ENCODE data around the gene CDK13. TPM values are rescaled to one million over a fixed set of nuclear protein-coding genes. Genes with fewer than 3 reads are reported as not detected.

The CDK13 gene
- total RNA-seq, 1 donor from 2014 or later: 58.8 TPM

DNA sequence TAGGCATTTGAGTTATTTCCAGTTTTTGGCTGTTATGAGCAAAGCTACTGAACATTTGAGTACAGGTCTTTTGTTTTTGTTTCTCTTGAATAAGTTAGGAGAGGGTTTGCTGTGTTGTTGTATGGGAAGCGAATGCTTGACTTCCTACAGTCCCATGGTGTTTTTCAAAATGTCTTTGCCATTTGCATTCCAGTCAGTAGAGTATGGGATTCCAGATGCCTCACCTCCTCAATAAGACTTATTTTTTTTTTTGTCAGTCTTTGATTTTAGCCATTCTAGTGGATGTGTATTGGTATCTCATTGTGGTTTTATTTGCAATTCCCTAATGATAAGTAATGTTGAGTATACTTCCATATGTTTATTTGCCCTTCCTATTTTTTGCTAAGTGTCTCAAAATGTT is 19.4 kb downstream of the CDK13 start:
- H3K4me1 Mint-ChIP-seq (ENCODE audit: low read depth): peaks cover 72% of the 10 kb centered on the region
- no peak for TF ChIP-seq CTCF (IDR thresholded peaks at IDR 0.05)
- DNase-seq (ENCODE audit: low spot score): no peak
- H3K27me3 Mint-ChIP-seq (ENCODE audit: low read depth): no peaks in the 10 kb centered on the region
- no peak overlapping the region for H3K4me3 Mint-ChIP-seq (ENCODE audit: unreplicated experiment)
- H3K36me3 Mint-ChIP-seq (ENCODE audit: low read depth): peaks cover 3% of the 10 kb centered on the region
- H3K9me3 Mint-ChIP-seq (ENCODE audit: low read depth): peaks cover 2% of the 10 kb centered on the region
- peak overlapping the region; percentile 45 for H3K27ac Mint-ChIP-seq (ENCODE audit: unreplicated experiment)

GRCh38 chr7:39971924-39972323 is 21.9 kb downstream of the CDK13 start:
- no peaks in the 10 kb centered on the region for H3K27me3 Mint-ChIP-seq (ENCODE audit: low read depth)
- no peaks in the 10 kb centered on the region for H3K36me3 Mint-ChIP-seq (ENCODE audit: low read depth)
- H3K4me1 Mint-ChIP-seq (ENCODE audit: low read depth): peaks cover 62% of the 10 kb centered on the region
- H3K9me3 Mint-ChIP-seq (ENCODE audit: low read depth): no peaks in the 10 kb centered on the region
- no peak overlapping the region for H3K27ac Mint-ChIP-seq (ENCODE audit: unreplicated experiment)
- no peak for DNase-seq (ENCODE audit: low spot score)
- no peak for TF ChIP-seq CTCF (IDR thresholded peaks at IDR 0.05)
- H3K4me3 Mint-ChIP-seq (ENCODE audit: unreplicated experiment): no peak overlapping the region

DNA sequence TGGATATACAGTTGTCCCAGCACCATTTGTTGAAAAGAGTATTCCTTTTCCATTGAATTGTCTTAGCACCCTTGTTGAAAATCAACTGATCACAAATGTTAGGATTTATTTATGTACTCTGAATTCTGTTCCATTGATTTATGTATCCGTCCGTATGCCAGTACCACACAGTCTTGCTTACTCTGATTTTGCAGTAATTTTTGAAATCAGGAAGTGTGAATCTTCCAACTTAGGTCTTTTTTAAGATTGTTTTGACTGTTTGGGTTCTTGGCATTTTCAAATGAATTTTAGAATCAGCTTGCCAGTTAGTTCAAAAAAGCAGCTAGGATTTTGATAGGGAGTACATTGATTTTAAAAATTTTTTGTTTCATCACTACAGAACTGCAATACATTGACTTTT is 23.7 kb downstream of the CDK13 start:
- Mint-ChIP-seq H3K9me3 (ENCODE audit: low read depth) (no peaks in the 10 kb centered on the region), H3K36me3 (ENCODE audit: low read depth) (no peaks in the 10 kb centered on the region), H3K27ac (ENCODE audit: unreplicated experiment) (no peak overlapping the region), H3K4me1 (ENCODE audit: low read depth) (peaks cover 54% of the 10 kb centered on the region), H3K4me3 (ENCODE audit: unreplicated experiment) (no peak overlapping the region), H3K27me3 (ENCODE audit: low read depth) (no peaks in the 10 kb centered on the region)
- DNase-seq (ENCODE audit: low spot score): no peak
- TF ChIP-seq CTCF (IDR thresholded peaks at IDR 0.05): no peak

GRCh38 chr7:39978230-39978934 is 28.3 kb downstream of the CDK13 start:
- no peak overlapping the region for H3K4me3 Mint-ChIP-seq (ENCODE audit: unreplicated experiment)
- DNase-seq (ENCODE audit: low spot score): no peak
- H3K27ac Mint-ChIP-seq (ENCODE audit: unreplicated experiment): no peak overlapping the region
- peaks cover 11% of the 10 kb centered on the region for H3K4me1 Mint-ChIP-seq (ENCODE audit: low read depth)
- no peaks in the 10 kb centered on the region for H3K36me3 Mint-ChIP-seq (ENCODE audit: low read depth)
- no peak for TF ChIP-seq CTCF (IDR thresholded peaks at IDR 0.05)
- H3K27me3 Mint-ChIP-seq (ENCODE audit: low read depth): no peaks in the 10 kb centered on the region
- no peaks in the 10 kb centered on the region for H3K9me3 Mint-ChIP-seq (ENCODE audit: low read depth)

DNA sequence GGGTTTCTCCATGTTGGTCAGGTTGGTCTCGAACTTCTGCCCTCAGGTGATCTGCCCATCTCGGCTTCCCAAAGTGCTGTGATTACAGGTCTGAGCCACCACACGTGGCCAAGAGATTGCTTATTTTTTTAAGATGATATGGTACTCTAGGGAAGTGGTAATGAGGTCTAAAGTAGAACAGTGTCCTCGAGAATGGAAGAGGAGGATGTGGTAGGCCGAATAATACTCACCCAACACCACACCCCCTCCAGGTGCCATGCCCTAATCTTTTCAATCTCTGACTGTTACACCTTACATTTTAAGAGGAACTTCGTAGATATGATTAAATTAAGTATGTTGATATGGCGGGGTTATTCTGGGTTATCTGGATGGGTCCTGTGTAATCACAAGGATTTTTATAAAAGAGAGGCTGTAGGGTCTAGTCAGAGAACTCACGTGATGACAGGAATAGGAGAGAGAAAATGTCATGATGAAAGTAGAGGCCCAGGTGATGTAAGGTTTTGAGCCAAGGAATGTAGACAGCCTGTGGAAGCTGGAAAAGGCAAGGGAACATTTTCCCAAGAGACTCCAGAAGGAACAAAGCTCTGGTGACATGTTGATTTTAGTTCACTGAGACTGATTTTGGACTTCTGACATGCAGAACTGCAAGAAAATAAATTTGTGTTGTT is 29.5 kb downstream of the CDK13 start:
- H3K27ac Mint-ChIP-seq (ENCODE audit: unreplicated experiment): no peak overlapping the region
- H3K9me3 Mint-ChIP-seq (ENCODE audit: low read depth): no peaks in the 10 kb centered on the region
- no peak for TF ChIP-seq CTCF (IDR thresholded peaks at IDR 0.05)
- H3K36me3 Mint-ChIP-seq (ENCODE audit: low read depth): no peaks in the 10 kb centered on the region
- no peak overlapping the region for H3K4me3 Mint-ChIP-seq (ENCODE audit: unreplicated experiment)
- H3K27me3 Mint-ChIP-seq (ENCODE audit: low read depth): no peaks in the 10 kb centered on the region
- peaks cover 10% of the 10 kb centered on the region for H3K4me1 Mint-ChIP-seq (ENCODE audit: low read depth)
- DNase-seq (ENCODE audit: low spot score): no peak
